Neural cell (in vitro differentiated cells): ENCODE data around the gene CXCL10. TPM values are rescaled to one million over a fixed set of nuclear protein-coding genes. Genes with fewer than 3 reads are reported as not detected.

Experiments
- H2AFZ ChIP-seq: fragments of 200-600, 300-800 bp; sonication (generic), shearing (Covaris generic); 2 replicates; pipeline ENCODE4 v1.6.0; 2014; ENCODE audit warnings: low read depth, mild to moderate bottlenecking, antibody characterized with exemption, low read length, moderate library complexity
- H3F3A ChIP-seq: fragments of 200-600 bp; shearing (Covaris generic); 2 replicates; pipeline ENCODE4 v1.6.1; 2016; ENCODE audit warnings: mild to moderate bottlenecking, moderate library complexity, mixed read lengths, antibody characterized with exemption, low read length; ENCODE audit not compliant: insufficient read depth, poor library complexity, severe bottlenecking
- H3K27ac ChIP-seq: fragments of 200-600, 300-800 bp; sonication (generic), shearing (Covaris generic); 2 replicates; pipeline ENCODE4 v1.5.1; 2014; ENCODE audit warnings: mild to moderate bottlenecking, low read length, moderate library complexity
- H3K27me3 ChIP-seq: fragments of 300-800, 200-600 bp; sonication (generic), shearing (Covaris generic); 2 replicates; pipeline ENCODE4 v1.6.0; 2014; ENCODE audit warnings: mild to moderate bottlenecking, low read depth, low read length, moderate library complexity; ENCODE audit not compliant: insufficient read depth
- H3K36me3 ChIP-seq: fragments of 300-800, 200-600 bp; sonication (generic), shearing (Covaris generic); 2 replicates; pipeline ENCODE4 v1.5.1; 2014; ENCODE audit warnings: mild to moderate bottlenecking, antibody characterized with exemption, low read length, moderate library complexity; ENCODE audit not compliant: insufficient read depth
- H3K4me2 ChIP-seq: fragments of 300-800, 200-600 bp; sonication (generic), shearing (Covaris generic); 2 replicates; pipeline ENCODE4 v1.6.0; 2014; ENCODE audit warnings: mild to moderate bottlenecking, low read length
- H3K4me3 ChIP-seq: fragments of 300-800, 200-600 bp; sonication (generic), shearing (Covaris generic); 2 replicates; pipeline ENCODE4 v1.5.1; 2014; ENCODE audit warnings: mild to moderate bottlenecking, low read length, moderate library complexity
- H3K79me2 ChIP-seq: fragments of 200-600 bp; shearing (Covaris generic); replicated peaks from 2 replicates; pipeline ENCODE4 v1.6.0; 2014; ENCODE audit warnings: mild to moderate bottlenecking, low read length, moderate library complexity; ENCODE audit not compliant: insufficient read depth
- H3K9ac ChIP-seq: fragments of 300-800, 200-600 bp; sonication (generic), shearing (Covaris generic); 2 replicates; pipeline ENCODE4 v1.6.1; 2016; ENCODE audit warnings: mild to moderate bottlenecking, low read length, mixed read lengths
- H3K9me2 ChIP-seq: fragments of 200-600 bp; shearing (Covaris generic); 2 replicates; pipeline ENCODE4 v1.6.1; 2016; ENCODE audit warnings: mild to moderate bottlenecking, low read length, mixed read lengths; ENCODE audit not compliant: insufficient read depth
- H3K9me3 ChIP-seq: fragments of 200-600, 300-800 bp; sonication (generic), shearing (Covaris generic); 2 replicates; pipeline ENCODE4 v1.6.1; 2016; ENCODE audit warnings: mild to moderate bottlenecking, mixed run types, low read length, moderate library complexity, mixed read lengths
- H4K20me1 ChIP-seq: fragments of 200-600 bp; shearing (Covaris generic); 2 replicates; pipeline ENCODE4 v1.6.1; 2016; ENCODE audit warnings: mild to moderate bottlenecking, mixed run types; ENCODE audit not compliant: insufficient read depth
- CTCF ChIP-seq: fragments of 450-650 bp; IDR thresholded peaks from 2 replicates; pipeline ENCODE4 v1.5.1; 2014; ENCODE audit warnings: antibody characterized with exemption, mild to moderate bottlenecking, moderate library complexity; ENCODE audit not compliant: poor library complexity, severe bottlenecking
- EP300 ChIP-seq: fragments of 450-650 bp; conservative IDR thresholded peaks from 2 replicates; pipeline ENCODE4 v1.6.1; 2014; ENCODE audit warnings: antibody characterized with exemption, mild to moderate bottlenecking, moderate library complexity; ENCODE audit not compliant: poor library complexity, severe bottlenecking
- EZH2 ChIP-seq: fragments of 200-600, 300-800 bp; shearing (Covaris generic), sonication (generic); IDR thresholded peaks from 2 replicates; pipeline ENCODE4 v1.6.1; 2014; ENCODE audit warnings: antibody characterized with exemption, low read length, borderline replicate concordance, mild to moderate bottlenecking; ENCODE audit not compliant: insufficient read depth, poor library complexity, severe bottlenecking
- MXI1 ChIP-seq: fragments of 450-650 bp; conservative IDR thresholded peaks from 2 replicates; pipeline ENCODE4 v1.6.1; 2014; ENCODE audit warnings: antibody characterized with exemption, mild to moderate bottlenecking; ENCODE audit not compliant: poor library complexity, severe bottlenecking
- POLR2AphosphoS5 ChIP-seq: IDR thresholded peaks from 2 replicates; pipeline ENCODE4 v1.6.1; 2012
- RAD21 ChIP-seq: fragments of 450-650 bp; conservative IDR thresholded peaks from 2 replicates; pipeline ENCODE4 v1.6.1; 2014; ENCODE audit warnings: antibody characterized with exemption, mild to moderate bottlenecking, moderate library complexity
- REST ChIP-seq: IDR thresholded peaks from 2 replicates; pipeline ENCODE4 v1.6.1; 2012; ENCODE audit warnings: borderline replicate concordance
- SMC3 ChIP-seq: fragments of 450-650 bp; conservative IDR thresholded peaks from 2 replicates; pipeline ENCODE4 v1.6.1; 2014; ENCODE audit warnings: antibody characterized with exemption, mild to moderate bottlenecking, moderate library complexity; ENCODE audit not compliant: poor library complexity
- TAF1 ChIP-seq: IDR thresholded peaks from 2 replicates; pipeline ENCODE4 v1.6.1; 2012; ENCODE audit warnings: low read depth
- polyA plus RNA-seq: library from polyadenylated mRNA; depleted of rRNA; stranded (reverse); fragments of >200 nt; gene quantifications from 2 replicates; pipeline ENCODE4 v1.2.3, GENCODE V29; 2014

Gene CXCL10
- polyA plus RNA-seq, 1 donor from 2014 or later, result not detected

DNA sequence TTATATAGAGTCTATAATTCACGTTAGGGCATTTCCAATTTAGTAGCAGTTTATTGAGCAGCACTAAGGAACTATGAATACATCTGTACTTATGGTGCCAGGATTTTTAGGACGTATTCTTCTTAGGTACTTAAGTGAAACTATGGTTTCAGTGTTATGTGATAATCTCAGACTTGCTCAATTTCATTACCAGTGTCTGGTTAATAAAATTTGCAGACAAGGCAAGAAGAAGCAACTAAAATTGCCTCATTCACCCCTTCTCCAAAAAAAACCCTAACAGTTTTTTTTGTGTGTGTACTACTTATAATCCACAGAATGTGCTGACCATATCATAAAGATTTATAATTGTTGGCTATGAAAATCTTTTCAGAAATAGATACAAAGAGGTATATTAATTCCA, 6.0 kb upstream of the CXCL10 start:
- Histone ChIP-seq H3K27me3 (no peaks in the 10 kb centered on the region), H3K9me3 (no peaks in the 10 kb centered on the region), H2AFZ (no peak overlapping the region), H3K79me2 (no peaks in the 10 kb centered on the region), H4K20me1 (no peaks in the 10 kb centered on the region), H3F3A (no peaks in the 10 kb centered on the region), H3K4me2 (no peak overlapping the region), H3K4me3 (no peak overlapping the region), H3K27ac (no peak overlapping the region), H3K9ac (no peak overlapping the region), H3K36me3 (no peaks in the 10 kb centered on the region), H3K9me2 (no peaks in the 10 kb centered on the region)
- TF ChIP-seq EP300, result no peak
- no peak for TF ChIP-seq MXI1
- TF ChIP-seq EZH2, result no peak
- TF ChIP-seq SMC3, result no peak

GRCh38 chr4:76028350-76028765, 5.1 kb upstream of the CXCL10 start:
- Histone ChIP-seq H3K79me2 (no peaks in the 10 kb centered on the region), H3K9me2 (no peaks in the 10 kb centered on the region), H3F3A (no peaks in the 10 kb centered on the region), H3K27me3 (no peaks in the 10 kb centered on the region), H3K27ac (no peak overlapping the region), H3K9ac (no peak overlapping the region), H3K9me3 (no peaks in the 10 kb centered on the region), H3K4me2 (no peak overlapping the region), H4K20me1 (no peaks in the 10 kb centered on the region), H2AFZ (no peak overlapping the region), H3K4me3 (no peak overlapping the region), H3K36me3 (no peaks in the 10 kb centered on the region)
- TF ChIP-seq SMC3, result no peak
- no peak for TF ChIP-seq CTCF
- TF ChIP-seq RAD21, result no peak
- TF ChIP-seq POLR2AphosphoS5, result no peak
- no peak for TF ChIP-seq REST
- TF ChIP-seq TAF1, result no peak
- no peak for TF ChIP-seq EZH2
- TF ChIP-seq EP300, result no peak
- no peak for TF ChIP-seq MXI1

DNA sequence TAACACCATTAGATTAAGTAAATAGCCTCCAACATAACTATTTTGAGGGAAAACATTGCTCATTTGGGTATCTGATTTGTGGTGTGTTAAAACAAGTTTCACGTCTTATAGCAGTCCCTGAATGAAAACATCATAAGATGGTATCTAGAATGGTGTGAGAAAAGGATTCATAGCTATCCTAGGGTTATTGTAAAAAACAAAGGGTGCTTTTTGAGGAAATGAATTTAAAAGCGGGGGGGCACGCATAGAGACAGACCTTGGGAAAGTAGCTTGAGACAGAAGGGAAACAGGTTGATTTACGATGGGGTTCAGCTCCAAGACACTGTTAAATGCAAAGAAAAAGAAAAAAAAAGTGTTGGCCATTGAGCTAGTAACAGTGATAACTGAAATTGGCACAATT, 768 bp upstream of the CXCL10 start:
- Histone ChIP-seq H3K9me3 (no peaks in the 10 kb centered on the region), H2AFZ (no peak overlapping the region), H3K36me3 (no peaks in the 10 kb centered on the region), H3K4me2 (no peak overlapping the region), H3F3A (no peaks in the 10 kb centered on the region), H3K9ac (no peak overlapping the region), H3K4me3 (no peak overlapping the region), H3K27ac (no peak overlapping the region), H3K79me2 (no peaks in the 10 kb centered on the region), H3K9me2 (no peaks in the 10 kb centered on the region), H4K20me1 (no peaks in the 10 kb centered on the region), H3K27me3 (no peaks in the 10 kb centered on the region)
- no peak for TF ChIP-seq SMC3
- no peak for TF ChIP-seq CTCF
- no peak for TF ChIP-seq REST
- TF ChIP-seq RAD21, result no peak
- TF ChIP-seq MXI1, result no peak
- no peak for TF ChIP-seq TAF1
- no peak for TF ChIP-seq POLR2AphosphoS5
- TF ChIP-seq EZH2, result no peak
- TF ChIP-seq EP300, result no peak
